Endothelial cell of umbilical vein (primary cell): Measurements from ENCODE around the gene SLC35F3. TPM values are rescaled to one million over a fixed set of nuclear protein-coding genes. Genes with fewer than 3 reads are reported as not detected.

Experiments
- BruUV-seq: library from RNA; stranded (reverse); fragments of 400-500 nt; replicated peaks from 2 replicates; lab custom pipeline; 2021; lab: Mats Ljungman, UMichigan
- CTCF ChIA-PET: fragments of 300-600, 350-600 bp; sonication (Branson Sonifier 250); formaldehyde crosslinking; loops from one replicate; lab custom pipeline; 2021; ENCODE audit warnings: antibody characterized with exemption, inconsistent platforms; lab: Charles Lee
- POLR2A ChIA-PET: fragments of 300-600, 350-600 bp; sonication (Branson Sonifier 250); formaldehyde crosslinking; loops from one replicate; lab custom pipeline; 2021; ENCODE audit warnings: antibody characterized with exemption, inconsistent platforms; lab: Charles Lee
- DNase-seq: peaks from one replicate; pipeline ENCODE4 v3.0.0-alpha.2; 2011; ENCODE audit warnings: low read depth, low spot score
- FAIRE-seq: peaks from 2 replicates; lab custom pipeline; 2011; peaks lifted over from hg19 to GRCh38; lab: Jason Lieb, UNC
- H2AFZ ChIP-seq: 2 replicates; pipeline ENCODE4 v1.6.0; 2012; ENCODE audit warnings: low read depth, low read length, control low read depth, inconsistent platforms
- H3K27ac ChIP-seq: 2 replicates; pipeline ENCODE4 v1.5.1; 2011; ENCODE audit warnings: low read depth, mild to moderate bottlenecking, control low read depth, low read length, moderate library complexity; ENCODE audit not compliant: insufficient read depth
- H3K27me3 ChIP-seq, 2 experiments: 2 replicates each; pipeline versions ENCODE4 v1.6.0 to v1.6.1; 2011; ENCODE audit warnings: low read length in 2 of 2, mixed read lengths in 1 of 2; ENCODE audit not compliant: control insufficient read depth in 2 of 2, insufficient read depth in 2 of 2
- H3K36me3 ChIP-seq, 2 experiments: 2 replicates in 1 of 2; 3 replicates in 1 of 2; pipeline ENCODE4 v1.5.1; 2011; ENCODE audit warnings: low read length in 2 of 2, mild to moderate bottlenecking in 1 of 2, moderate library complexity in 1 of 2; ENCODE audit not compliant: control insufficient read depth in 2 of 2, insufficient read depth in 2 of 2; ENCODE audit errors: extremely low read depth in 1 of 2
- H3K4me1 ChIP-seq: 3 replicates; pipeline ENCODE4 v1.5.1; 2011; ENCODE audit warnings: mild to moderate bottlenecking, low read length; ENCODE audit not compliant: control insufficient read depth, insufficient read depth; ENCODE audit errors: extremely low read depth
- H3K4me2 ChIP-seq: 2 replicates; pipeline ENCODE4 v1.6.1; 2011; ENCODE audit warnings: low read length, control low read depth, mixed read lengths; ENCODE audit not compliant: insufficient read depth
- H3K4me3 ChIP-seq, 3 experiments: fragments of 200-600 bp in 1 of 3; sonication (generic), shearing (Covaris generic) in 1 of 3; replicated peaks in 1 of 3; 2 replicates each; pipeline ENCODE4 v1.5.1; 2011 to 2016; ENCODE audit warnings: control low read depth in 3 of 3, low read length in 3 of 3, mild to moderate bottlenecking in 2 of 3, inconsistent platforms in 1 of 3, low read depth in 1 of 3, moderate library complexity in 1 of 3; ENCODE audit not compliant: insufficient read depth in 1 of 3
- H3K79me2 ChIP-seq: 2 replicates; pipeline ENCODE4 v1.6.0; 2012; ENCODE audit warnings: low read length, inconsistent platforms; ENCODE audit not compliant: control insufficient read depth, insufficient read depth
- H3K9ac ChIP-seq: replicated peaks from 2 replicates; pipeline ENCODE3; 2011; ENCODE audit warnings: low read length, control low read depth; ENCODE audit not compliant: insufficient read depth; ENCODE audit errors: extremely low read depth
- H3K9me1 ChIP-seq: replicated peaks from 3 replicates; pipeline ENCODE4 v1.6.0; 2011; ENCODE audit warnings: mild to moderate bottlenecking, low read length; ENCODE audit not compliant: control insufficient read depth, insufficient read depth; ENCODE audit errors: extremely low read depth
- H3K9me3 ChIP-seq: replicated peaks from 2 replicates; pipeline ENCODE4 v1.5.1; 2012; ENCODE audit warnings: low read length, inconsistent platforms; ENCODE audit not compliant: control insufficient read depth, insufficient read depth
- H4K20me1 ChIP-seq: replicated peaks from 2 replicates; pipeline ENCODE3; 2011; ENCODE audit warnings: mild to moderate bottlenecking, low read length; ENCODE audit not compliant: control insufficient read depth, insufficient read depth; ENCODE audit errors: extremely low read depth
- EZH2 ChIP-seq: IDR thresholded peaks from 2 replicates; pipeline ENCODE4 v1.6.1; 2012; ENCODE audit warnings: borderline replicate concordance, low read depth, mild to moderate bottlenecking, moderate library complexity, low read length, inconsistent platforms; ENCODE audit not compliant: severe bottlenecking
- FOS ChIP-seq: IDR thresholded peaks from 2 replicates; pipeline ENCODE4 v1.6.1; 2011; ENCODE audit warnings: mild to moderate bottlenecking, low read length, moderate library complexity, borderline replicate concordance; ENCODE audit not compliant: insufficient read depth
- GATA2 ChIP-seq: IDR thresholded peaks from 2 replicates; pipeline ENCODE4 v1.7.0; 2011; ENCODE audit warnings: low read depth, mild to moderate bottlenecking, moderate library complexity, mixed read lengths, low read length; ENCODE audit not compliant: insufficient read length, insufficient read depth
- JUN ChIP-seq: IDR thresholded peaks from 2 replicates; pipeline ENCODE4 v1.6.1; 2011; ENCODE audit warnings: borderline replicate concordance, low read depth; ENCODE audit not compliant: insufficient read length, insufficient read depth
- MYC ChIP-seq: IDR thresholded peaks from one replicate; pipeline ENCODE4 v1.6.1; 2011; ENCODE audit warnings: mild to moderate bottlenecking, low read depth, low read length
- POLR2A ChIP-seq: IDR thresholded peaks from 2 replicates; pipeline ENCODE4 v1.6.1; 2012; ENCODE audit warnings: low read depth, mild to moderate bottlenecking, control low read depth, low read length
- POLR2AphosphoS5 ChIP-seq: IDR thresholded peaks from 2 replicates; pipeline ENCODE4 v1.6.1; 2012; ENCODE audit warnings: low read depth, mild to moderate bottlenecking, control low read depth, low read length, moderate library complexity; ENCODE audit not compliant: insufficient read depth
- dilution Hi-C: fragments of 300-500 bp; cut with MboI; formaldehyde crosslinking; loops from one replicate; pipeline ENCODE4 v1.15.0; 2019; ENCODE audit warnings: low sequenced_read_pairs; ENCODE audit not compliant: extremely low pct_ligation_motif_present
- intact Hi-C: fragments of 100-400 bp; cut with micrococcal nuclease; formaldehyde crosslinking; loops from one replicate; pipeline ENCODE4 v1.10.0; 2022
- polyA plus RNA-seq, 4 experiments: library from polyadenylated mRNA; depleted of rRNA in 3 of 4; stranded (reverse) in 3 of 4; unstranded in 1 of 4; fragments of >200 nt; gene quantifications; 2 replicates each; pipeline versions ENCODE4 v1.2.1 to v1.2.3, GENCODE V29; 2011 to 2012; ENCODE audit warnings: missing spikeins in 1 of 4
- total RNA-seq: library from RNA; stranded (reverse); gene quantifications from 2 replicates; pipeline ENCODE4 v1.2.3, GENCODE V29; 2021
- TF ChIP-seq, protein P1 (sequence below): IDR thresholded peaks from 2 replicates; pipeline ENCODE4 v1.6.1; 2011; ENCODE audit not compliant: insufficient read depth, insufficient read length
- TF ChIP-seq, protein P2 (sequence below), 2 donors: IDR thresholded peaks; 1 replicate in 1 of 2; 2 replicates in 1 of 2; pipeline ENCODE4 v1.5.1; 2011; ENCODE audit warnings: low read length in 2 of 2, mild to moderate bottlenecking in 2 of 2, moderate library complexity in 2 of 2, control low read depth in 1 of 2, inconsistent platforms in 1 of 2, low read depth in 1 of 2; ENCODE audit not compliant: insufficient read depth in 1 of 2; ENCODE audit errors: extremely low read depth in 1 of 2

SLC35F3 gene
- total and polyA plus RNA-seq, 2 donors (not counting 3 experiments of a cell fraction or from before 2014, with no cell fraction given), result not detected

DNA sequence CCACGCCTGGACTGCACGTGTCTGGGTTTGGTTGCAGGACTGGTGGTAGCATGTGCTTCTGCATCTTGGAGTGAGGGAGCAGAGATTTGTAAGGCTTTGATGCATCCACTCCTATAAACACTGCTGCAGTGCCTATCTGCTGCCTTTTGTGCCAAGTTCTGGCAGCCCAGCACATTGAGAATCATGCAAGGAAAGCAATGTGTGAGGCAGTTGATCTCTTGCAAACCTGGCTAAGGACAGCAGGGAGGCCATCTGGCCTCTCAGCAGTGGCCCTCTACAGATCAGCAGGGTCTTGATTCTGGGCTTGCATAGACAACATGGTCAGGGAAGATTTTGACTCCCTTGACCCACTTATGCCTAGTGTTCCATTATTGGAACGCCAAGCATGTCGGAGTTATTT lies 387.5 kb downstream of the SLC35F3 start:
- CTCF ChIA-PET, result no interaction called here
- Histone ChIP-seq H4K20me1 (no peaks in the 10 kb centered on the region), H3K36me3 (no peaks in the 10 kb centered on the region), H3K27me3 (no peaks in the 10 kb centered on the region), H3K9ac (no peak overlapping the region), H3K4me3 (no peak overlapping the region), H2AFZ (no peak overlapping the region), H3K4me1 (no peaks in the 10 kb centered on the region), H3K9me3 (no peaks in the 10 kb centered on the region), H3K4me2 (no peak overlapping the region), H3K79me2 (no peaks in the 10 kb centered on the region), H3K27ac (no peak overlapping the region), H3K9me1 (no peaks in the 10 kb centered on the region)
- POLR2A ChIA-PET, result no interaction called here
- no TSS peak for BruUV-seq
- FAIRE-seq, result no peak
- intact Hi-C loops, result no loop called here
- dilution Hi-C loops, result no loop called here
- TF ChIP-seq POLR2A (no peak), MYC (no peak), FOS (no peak), EZH2 (no peak)
- DNase-seq, result no peak

DNA sequence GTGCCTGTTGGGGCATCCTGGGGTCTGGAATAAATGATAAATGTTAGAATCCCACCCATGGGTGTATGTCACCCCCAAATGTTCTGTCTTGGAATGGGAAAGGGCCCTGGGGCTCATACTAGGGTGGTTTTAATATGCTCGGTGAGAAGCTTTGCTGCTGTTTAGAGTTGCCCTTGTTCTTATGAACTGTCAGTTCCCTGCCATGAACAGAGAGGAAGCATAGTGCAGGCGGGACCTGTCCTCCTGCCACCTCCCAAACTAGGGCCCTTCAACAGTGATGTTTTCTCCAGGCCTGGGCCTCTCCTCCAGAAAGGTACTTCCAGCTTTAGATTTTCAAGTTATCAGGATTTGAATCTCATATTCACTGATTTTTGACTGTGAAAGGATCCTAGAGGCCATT lies 388.1 kb downstream of the SLC35F3 start:
- Histone ChIP-seq H3K27me3 (no peaks in the 10 kb centered on the region), H3K4me1 (no peaks in the 10 kb centered on the region), H3K9me1 (no peaks in the 10 kb centered on the region), H3K9me3 (no peaks in the 10 kb centered on the region), H3K36me3 (no peaks in the 10 kb centered on the region), H4K20me1 (no peaks in the 10 kb centered on the region), H3K27ac (no peak overlapping the region), H3K9ac (no peak overlapping the region), H3K4me2 (no peak overlapping the region), H3K79me2 (no peaks in the 10 kb centered on the region), H3K4me3 (no peak overlapping the region), H2AFZ (no peak overlapping the region)
- dilution Hi-C loops (no loop called here), intact Hi-C loops (no loop called here)
- CTCF ChIA-PET, result interaction anchor here (1.5 kb wide), 1 partner anchor 18 kb away, joined by 5 read pairs; no protein-coding TSS in a partner anchor
- POLR2A ChIA-PET, result no interaction called here
- no peak for TF ChIP-seq JUN
- TF ChIP-seq POLR2AphosphoS5, result no peak
- TF ChIP-seq POLR2A, result no peak
- TF ChIP-seq, protein P1, sequence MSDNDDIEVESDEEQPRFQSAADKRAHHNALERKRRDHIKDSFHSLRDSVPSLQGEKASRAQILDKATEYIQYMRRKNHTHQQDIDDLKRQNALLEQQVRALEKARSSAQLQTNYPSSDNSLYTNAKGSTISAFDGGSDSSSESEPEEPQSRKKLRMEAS, result no peak
- no peak for TF ChIP-seq EZH2
- no peak for TF ChIP-seq MYC
- TF ChIP-seq, protein P2, sequence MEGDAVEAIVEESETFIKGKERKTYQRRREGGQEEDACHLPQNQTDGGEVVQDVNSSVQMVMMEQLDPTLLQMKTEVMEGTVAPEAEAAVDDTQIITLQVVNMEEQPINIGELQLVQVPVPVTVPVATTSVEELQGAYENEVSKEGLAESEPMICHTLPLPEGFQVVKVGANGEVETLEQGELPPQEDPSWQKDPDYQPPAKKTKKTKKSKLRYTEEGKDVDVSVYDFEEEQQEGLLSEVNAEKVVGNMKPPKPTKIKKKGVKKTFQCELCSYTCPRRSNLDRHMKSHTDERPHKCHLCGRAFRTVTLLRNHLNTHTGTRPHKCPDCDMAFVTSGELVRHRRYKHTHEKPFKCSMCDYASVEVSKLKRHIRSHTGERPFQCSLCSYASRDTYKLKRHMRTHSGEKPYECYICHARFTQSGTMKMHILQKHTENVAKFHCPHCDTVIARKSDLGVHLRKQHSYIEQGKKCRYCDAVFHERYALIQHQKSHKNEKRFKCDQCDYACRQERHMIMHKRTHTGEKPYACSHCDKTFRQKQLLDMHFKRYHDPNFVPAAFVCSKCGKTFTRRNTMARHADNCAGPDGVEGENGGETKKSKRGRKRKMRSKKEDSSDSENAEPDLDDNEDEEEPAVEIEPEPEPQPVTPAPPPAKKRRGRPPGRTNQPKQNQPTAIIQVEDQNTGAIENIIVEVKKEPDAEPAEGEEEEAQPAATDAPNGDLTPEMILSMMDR (IDR thresholded peaks at IDR 0.05; ENCODE audit: extremely low read depth in 1 of 2, insufficient read depth in 1 of 2, low read depth in 1 of 2, low read length in 2 of 2), result no peak
- no peak for TF ChIP-seq FOS
- no peak for TF ChIP-seq GATA2
- DNase-seq (no peak), FAIRE-seq (no peak)
- no TSS peak for BruUV-seq
